ENCODE results near the gene CEP250.

Gene CEP250

GRCh38 chr20:35559042-35559693 is 103.8 kb downstream of the CEP250 start:
- DNase-seq (ENCODE audit: low read depth in 1 of 2, low spot score in 1 of 2): no peak

- no peak for DNase-seq (ENCODE audit: low read depth in 1 of 2, low spot score in 1 of 2)
These were observed 104.7 kb downstream of the CEP250 start for GRCh38 chr20:35560105-35560511.

GRCh38 chr20:35560541-35560940 is 105.1 kb downstream of the CEP250 start:
- no peak for DNase-seq (ENCODE audit: low read depth in 1 of 2, low spot score in 1 of 2)

GRCh38 chr20:35561268-35561667 is 105.9 kb downstream of the CEP250 start:
- DNase-seq (ENCODE audit: low read depth in 1 of 2, low spot score in 1 of 2): no peak

- DNase-seq (ENCODE audit: low read depth in 1 of 2, low spot score in 1 of 2): no peak
These were observed 106.3 kb downstream of the CEP250 start for GRCh38 chr20:35561671-35562070.

GRCh38 chr20:35562541-35563110 is 107.2 kb downstream of the CEP250 start:
- DNase-seq (ENCODE audit: low read depth in 1 of 2, low spot score in 1 of 2): no peak

GRCh38 chr20:35563834-35564233 is 108.4 kb downstream of the CEP250 start:
- no peak for DNase-seq (ENCODE audit: low read depth in 1 of 2, low spot score in 1 of 2)

GRCh38 chr20:35564905-35565304 is 109.5 kb downstream of the CEP250 start:
- no peak for DNase-seq (ENCODE audit: low read depth in 1 of 2, low spot score in 1 of 2)

- DNase-seq (ENCODE audit: low read depth in 1 of 2, low spot score in 1 of 2): no peak
These were observed 113.2 kb downstream of the CEP250 start for GRCh38 chr20:35568645-35569044.

Data from stimulated activated CD4-positive, alpha-beta T cell treated with anti-CD3 and anti-CD28 coated beads, Interleukin-15, amount 100 ng/mL, for 1 hour (primary cell).